ENCODE measurements around the gene SMC3. TPM values are rescaled to one million over a fixed set of nuclear protein-coding genes. Genes with fewer than 3 reads are reported as not detected.
"Not testable (repeated sequence)": the region's sequence is repeated elsewhere in the genome, so short reads cannot be mapped to it uniquely, and the experiment has no call there.

Gene SMC3
- 30.2 TPM for total RNA-seq

- DNase-seq (ENCODE audit: low spot score): peak; percentile 91
Measured at GRCh38 chr10:110567201-110568054, at the start of gene SMC3. TSS of gene SMC3 (plus strand) at chr10:110567695. CDS start at chr10:110567817, 122 bp downstream.

GRCh38 chr10:110522365-110522988, 45.0 kb upstream of the SMC3 start:
- no peak for DNase-seq (ENCODE audit: low spot score)

- no peak for DNase-seq (ENCODE audit: low spot score)
Measured at GRCh38 chr10:110523736-110524135, 43.8 kb upstream of the SMC3 start.

GRCh38 chr10:110524179-110524858, 43.2 kb upstream of the SMC3 start:
- no peak for DNase-seq (ENCODE audit: low spot score)

- no peak for DNase-seq (ENCODE audit: low spot score)
Measured at GRCh38 chr10:110524859-110525232, 42.6 kb upstream of the SMC3 start.

GRCh38 chr10:110525349-110526260, 41.9 kb upstream of the SMC3 start:
- no peak for DNase-seq (ENCODE audit: low spot score)

GRCh38 chr10:110527731-110528171, 39.7 kb upstream of the SMC3 start:
- DNase-seq (ENCODE audit: low spot score): no peak

GRCh38 chr10:110528224-110528996, 39.1 kb upstream of the SMC3 start:
- no peak for DNase-seq (ENCODE audit: low spot score)

- DNase-seq (ENCODE audit: low spot score): not testable (repeated sequence)
Measured at GRCh38 chr10:110528997-110529524, 38.4 kb upstream of the SMC3 start.

GRCh38 chr10:110529596-110530011, 37.9 kb upstream of the SMC3 start:
- no peak for DNase-seq (ENCODE audit: low spot score)

- DNase-seq (ENCODE audit: low spot score): peak; percentile 63
Measured at GRCh38 chr10:110530131-110530831, 37.2 kb upstream of the SMC3 start.

GRCh38 chr10:110531687-110532086, 35.8 kb upstream of the SMC3 start:
- DNase-seq (ENCODE audit: low spot score): no peak

GRCh38 chr10:110532628-110533027, 34.9 kb upstream of the SMC3 start:
- DNase-seq (ENCODE audit: low spot score): not testable (repeated sequence)

- no peak for DNase-seq (ENCODE audit: low spot score)
Measured at GRCh38 chr10:110533149-110533548, 34.3 kb upstream of the SMC3 start.

- no peak for DNase-seq (ENCODE audit: low spot score)
Measured at GRCh38 chr10:110534571-110534970, 32.9 kb upstream of the SMC3 start.

GRCh38 chr10:110535958-110536891, 31.3 kb upstream of the SMC3 start:
- DNase-seq (ENCODE audit: low spot score): no peak

- DNase-seq (ENCODE audit: low spot score): no peak
Measured at GRCh38 chr10:110539091-110539490, 28.4 kb upstream of the SMC3 start.

- DNase-seq (ENCODE audit: low spot score): no peak
Measured at GRCh38 chr10:110540031-110540430, 27.5 kb upstream of the SMC3 start.

Data from ureter (tissue), 1 donor.